Testis (tissue), 3 donors: Measurements from ENCODE around the gene EFNA5. TPM values are rescaled to one million over a fixed set of nuclear protein-coding genes. Genes with fewer than 3 reads are reported as not detected.

Experiments
- DNase-seq: peaks from one replicate; pipeline ENCODE4 v3.0.0-alpha.2; 2019
- H3K27ac ChIP-seq, 2 donors: fragments of 200-600 bp; sonication (generic); one replicate each; pipeline ENCODE4 v1.5.1; 2019
- H3K27me3 ChIP-seq: fragments of 200-600 bp; sonication (generic); one replicate; pipeline ENCODE4 v1.5.1; 2019
- H3K36me3 ChIP-seq: fragments of 200-600 bp; sonication (generic); one replicate; pipeline ENCODE4 v1.5.1; 2017; ENCODE audit warnings: low read depth; ENCODE audit errors: missing control alignments
- H3K4me1 ChIP-seq: fragments of 200-600 bp; sonication (generic); one replicate; pipeline ENCODE4 v1.5.1; 2019
- H3K4me3 ChIP-seq, 2 donors: fragments of 200-600 bp; sonication (generic); one replicate each; pipeline ENCODE4 v1.5.1; 2017 to 2019
- H3K9me3 ChIP-seq: fragments of 200-600 bp; sonication (generic); one replicate; pipeline ENCODE4 v1.5.1; 2017
- POLR2A ChIP-seq: fragments of 450-650 bp; IDR thresholded peaks from one replicate; pipeline ENCODE4 v1.6.1; 2017; ENCODE audit warnings: antibody characterized with exemption, mild to moderate bottlenecking, moderate library complexity
- WGBS, 2 donors: methylation state at CpG; one replicate each; pipeline ENCODE4 v1.1.5; 2018; 5-methylcytosine and 5-hydroxymethylcytosine counted together
- intact Hi-C: fragments of 100-400 bp; cut with DNase I; formaldehyde crosslinking; loops from one replicate; pipeline ENCODE4 v1.15.1; 2023; ENCODE audit warnings: low total_unique reads
- polyA plus RNA-seq: library from polyadenylated mRNA; stranded (reverse); fragments of 350-450 nt; fragmentation: Illumina TruSeq; extraction: RNeasy Lipid Tissue Mini Kit (QIAGEN cat#74804); gene quantifications from one replicate; pipeline ENCODE4 v1.2.3, GENCODE V29; 2014; ENCODE audit warnings: low read depth, low replicate concordance; ENCODE audit not compliant: insufficient read depth
- total RNA-seq, 2 donors: library from RNA; depleted of rRNA; stranded (reverse); fragments of >200 nt; gene quantifications; one replicate each; pipeline ENCODE4 v1.2.3, GENCODE V29; 2016
- TF ChIP-seq, protein P1 (sequence below), 3 experiments: fragments of 450-650 bp in 2 of 3; fragments of 200-600 bp in 1 of 3; sonication (generic) in 1 of 3; IDR thresholded peaks; one replicate each; pipeline ENCODE4 v1.5.1; 2016 to 2019; ENCODE audit warnings: antibody characterized with exemption in 3 of 3, mild to moderate bottlenecking in 2 of 3, moderate library complexity in 1 of 3

Gene EFNA5
- total and polyA plus RNA-seq, 3 donors from 2014 or later: 2.6 to 5.4 (median 3.5) TPM

DNA sequence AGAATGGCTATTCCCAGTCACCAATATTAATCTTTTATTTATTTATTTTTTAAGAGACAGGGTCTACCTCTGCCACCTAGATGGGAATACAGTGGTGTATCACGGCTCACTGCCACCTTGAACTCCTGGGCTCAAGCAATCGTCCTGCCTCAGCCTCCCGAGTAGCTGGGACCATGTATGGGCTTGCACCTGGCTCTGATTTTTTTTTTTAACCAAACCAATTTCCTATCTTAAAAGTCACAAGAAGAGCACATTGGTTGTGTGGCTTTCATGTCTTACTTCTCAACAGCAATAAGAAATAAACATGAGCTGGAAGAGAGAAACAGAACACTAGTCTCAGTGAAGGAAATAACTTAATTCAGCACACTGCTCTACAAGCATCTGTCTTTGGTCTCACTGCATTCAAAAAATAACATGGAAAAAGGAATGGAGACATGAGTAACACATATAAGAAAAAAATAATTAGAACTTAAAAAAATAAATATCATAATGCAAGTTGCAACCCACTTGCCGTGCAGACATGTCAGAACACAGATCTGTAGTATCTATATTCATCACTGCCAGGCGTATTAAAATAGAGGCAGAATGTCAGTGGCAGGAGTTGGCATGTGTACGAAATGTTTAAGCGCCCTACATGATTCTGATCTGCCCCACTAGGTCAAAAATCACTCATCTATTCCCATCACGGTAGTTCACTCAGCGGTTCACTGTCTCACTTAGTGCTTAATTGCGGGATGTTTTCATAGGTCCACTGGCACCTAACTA lies 66.4 kb downstream of the EFNA5 start:
- Histone ChIP-seq H3K4me1 (no peaks in the 10 kb centered on the region), H3K9me3 (no peaks in the 10 kb centered on the region), H3K27ac (no peak overlapping the region), H3K4me3 (no peak overlapping the region), H3K36me3 (no peaks in the 10 kb centered on the region), H3K27me3 (no peaks in the 10 kb centered on the region)
- WGBS, 2 donors: 92 to 96% methylated on average over 10 of the region's 10 CpGs
- intact Hi-C loops: no loop called here
- no peak for DNase-seq
- TF ChIP-seq POLR2A: no peak
- TF ChIP-seq, protein P1, sequence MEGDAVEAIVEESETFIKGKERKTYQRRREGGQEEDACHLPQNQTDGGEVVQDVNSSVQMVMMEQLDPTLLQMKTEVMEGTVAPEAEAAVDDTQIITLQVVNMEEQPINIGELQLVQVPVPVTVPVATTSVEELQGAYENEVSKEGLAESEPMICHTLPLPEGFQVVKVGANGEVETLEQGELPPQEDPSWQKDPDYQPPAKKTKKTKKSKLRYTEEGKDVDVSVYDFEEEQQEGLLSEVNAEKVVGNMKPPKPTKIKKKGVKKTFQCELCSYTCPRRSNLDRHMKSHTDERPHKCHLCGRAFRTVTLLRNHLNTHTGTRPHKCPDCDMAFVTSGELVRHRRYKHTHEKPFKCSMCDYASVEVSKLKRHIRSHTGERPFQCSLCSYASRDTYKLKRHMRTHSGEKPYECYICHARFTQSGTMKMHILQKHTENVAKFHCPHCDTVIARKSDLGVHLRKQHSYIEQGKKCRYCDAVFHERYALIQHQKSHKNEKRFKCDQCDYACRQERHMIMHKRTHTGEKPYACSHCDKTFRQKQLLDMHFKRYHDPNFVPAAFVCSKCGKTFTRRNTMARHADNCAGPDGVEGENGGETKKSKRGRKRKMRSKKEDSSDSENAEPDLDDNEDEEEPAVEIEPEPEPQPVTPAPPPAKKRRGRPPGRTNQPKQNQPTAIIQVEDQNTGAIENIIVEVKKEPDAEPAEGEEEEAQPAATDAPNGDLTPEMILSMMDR (IDR thresholded peaks at IDR 0.05): no peak

DNA sequence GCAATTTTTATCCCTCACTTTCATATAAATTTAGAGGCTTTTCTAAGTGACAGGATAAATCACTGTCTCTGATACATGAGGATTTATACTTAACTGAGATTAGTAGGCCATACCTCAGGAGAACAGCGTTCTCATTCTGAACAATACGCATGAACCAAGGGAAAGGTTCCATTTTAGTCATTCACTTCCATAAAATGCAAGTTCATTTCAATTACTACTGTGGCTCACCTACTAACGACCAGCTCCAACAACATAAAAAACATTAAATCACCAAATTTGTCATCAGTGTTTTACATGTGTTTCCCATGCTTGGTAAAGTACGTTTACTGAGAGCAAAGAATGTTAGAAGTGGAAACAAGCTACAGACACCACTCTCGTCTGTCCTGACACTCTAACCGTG lies 67.4 kb downstream of the EFNA5 start:
- intact Hi-C loops: no loop called here
- Histone ChIP-seq H3K4me1 (no peaks in the 10 kb centered on the region), H3K27me3 (no peaks in the 10 kb centered on the region), H3K36me3 (no peaks in the 10 kb centered on the region), H3K4me3 (no peak overlapping the region), H3K27ac (no peak overlapping the region), H3K9me3 (no peaks in the 10 kb centered on the region)
- no peak for DNase-seq
- TF ChIP-seq, protein P1 (IDR thresholded peaks at IDR 0.05): no peak
- no peak for TF ChIP-seq POLR2A
- 86 to 92% methylated on average over 6 of the region's 6 CpGs for WGBS, 2 donors

DNA sequence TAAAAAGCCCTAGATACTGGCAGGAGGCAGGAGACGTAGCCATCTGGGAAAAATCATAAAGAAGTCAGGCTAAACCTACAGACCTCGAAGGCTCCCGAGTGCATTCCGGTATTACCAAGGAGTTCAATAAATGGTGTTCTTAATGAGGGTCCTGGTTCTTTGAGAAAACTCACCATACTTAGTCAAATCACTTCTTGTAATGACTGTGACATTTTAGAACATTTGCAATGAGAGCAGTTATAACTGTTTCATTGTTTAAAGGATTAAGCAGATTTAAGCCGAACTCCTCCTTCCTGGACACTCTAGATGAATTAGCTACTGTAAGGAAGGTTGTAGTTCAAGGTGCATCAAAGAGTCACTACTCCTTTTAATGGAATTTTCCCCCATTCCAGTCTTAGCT lies 67.8 kb downstream of the EFNA5 start:
- WGBS, 2 donors: 63% methylated on average over 5 of the region's 5 CpGs
- no peak overlapping the region for H3K4me3 ChIP-seq

DNA sequence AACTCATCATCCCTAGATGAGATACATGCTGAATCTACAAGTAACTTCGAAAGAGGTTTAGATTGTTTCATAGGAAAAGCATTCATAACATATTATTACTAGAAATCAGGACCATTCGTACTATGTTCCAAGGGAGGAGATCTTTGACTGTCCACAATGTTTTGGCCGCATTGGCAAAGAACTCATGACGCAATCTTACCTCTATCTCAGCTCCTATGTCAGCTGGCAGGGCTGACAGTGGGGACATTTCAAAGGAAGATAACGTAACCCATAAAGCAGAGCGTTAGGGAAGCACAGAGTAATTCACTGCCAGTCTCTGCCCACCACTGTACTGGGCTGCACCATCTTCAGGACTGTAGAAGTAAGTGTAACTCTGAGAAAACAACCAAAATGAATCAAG lies 69.7 kb downstream of the EFNA5 start:
- intact Hi-C loops: no loop called here
- no peaks in the 10 kb centered on the region for H3K9me3 ChIP-seq
- 73 to 78% methylated on average over 6 of the region's 6 CpGs for WGBS, 2 donors
- H3K4me3 ChIP-seq: no peak overlapping the region
- H3K36me3 ChIP-seq: no peaks in the 10 kb centered on the region
- H3K4me1 ChIP-seq: no peaks in the 10 kb centered on the region
- H3K27ac ChIP-seq: no peak overlapping the region
- H3K27me3 ChIP-seq: no peaks in the 10 kb centered on the region
- DNase-seq: no peak
- TF ChIP-seq POLR2A: no peak
- TF ChIP-seq, protein P1 (IDR thresholded peaks at IDR 0.05): no peak

More for the DNA sequence above, 67.8 kb downstream of the EFNA5 start:
- H3K9me3 ChIP-seq: no peaks in the 10 kb centered on the region
- H3K4me1 ChIP-seq: no peaks in the 10 kb centered on the region
- no peak for DNase-seq
- intact Hi-C loops: no loop called here
- H3K36me3 ChIP-seq: no peaks in the 10 kb centered on the region
- H3K27ac ChIP-seq: no peak overlapping the region
- TF ChIP-seq, protein P1 (IDR thresholded peaks at IDR 0.05): no peak
- no peak for TF ChIP-seq POLR2A
- H3K27me3 ChIP-seq: no peaks in the 10 kb centered on the region

DNA sequence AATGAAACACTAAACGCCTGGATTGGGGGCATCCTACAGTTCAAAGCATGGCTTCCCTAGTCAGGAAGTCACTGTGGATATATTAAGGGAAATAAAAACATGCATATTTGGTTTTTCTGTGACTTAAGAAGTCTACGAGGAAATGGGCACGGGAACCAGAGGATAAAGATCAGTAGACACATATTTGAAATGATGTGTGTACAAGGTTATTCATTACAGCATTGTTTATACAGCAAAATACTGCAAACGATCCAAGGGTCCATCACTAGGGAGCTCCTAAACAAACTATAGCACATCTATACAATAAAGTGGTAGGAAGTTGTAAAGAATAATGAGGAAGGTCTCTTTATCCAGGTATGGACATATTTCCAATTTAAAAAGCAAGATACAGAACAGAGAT lies 71.8 kb downstream of the EFNA5 start:
- TF ChIP-seq POLR2A: no peak
- TF ChIP-seq, protein P1 (IDR thresholded peaks at IDR 0.05): no peak
- Histone ChIP-seq H3K4me1 (no peaks in the 10 kb centered on the region), H3K27me3 (no peaks in the 10 kb centered on the region), H3K4me3 (no peak overlapping the region), H3K9me3 (no peaks in the 10 kb centered on the region), H3K27ac (no peak overlapping the region), H3K36me3 (no peaks in the 10 kb centered on the region)
- DNase-seq: no peak
- intact Hi-C loops: no loop called here
- WGBS, 2 donors: 87 to 88% methylated on average over 4 of the region's 4 CpGs
